GM12874 (cell line): Measurements from ENCODE around the gene WBP1L.

Source experiments
- CTCF ChIP-seq: IDR thresholded peaks from 2 replicates; pipeline ENCODE4 v1.5.1; 2011; ENCODE audit warnings: low read depth, mild to moderate bottlenecking, control low read depth, low read length, moderate library complexity; ENCODE audit not compliant: insufficient read depth

WBP1L gene

GRCh38 chr10:102775201-102775934 lies 31.6 kb downstream of the WBP1L start:
- no peak for TF ChIP-seq CTCF

GRCh38 chr10:102775935-102776669 lies 32.4 kb downstream of the WBP1L start:
- TF ChIP-seq CTCF, result no peak

GRCh38 chr10:102776779-102777456 lies 33.2 kb downstream of the WBP1L start:
- TF ChIP-seq CTCF, result no peak

GRCh38 chr10:102777711-102778453 lies 34.1 kb downstream of the WBP1L start:
- TF ChIP-seq CTCF, result no peak

GRCh38 chr10:102778781-102779180 lies 35.0 kb downstream of the WBP1L start:
- no peak for TF ChIP-seq CTCF

GRCh38 chr10:102779680-102780526 lies 36.2 kb downstream of the WBP1L start:
- no peak for TF ChIP-seq CTCF
